Activated naive CD4-positive, alpha-beta T cell treated with anti-CD3 and anti-CD28 coated beads, Interleukin-2, amount 50 U/mL, for 24 hours (primary cell): ENCODE results near the gene TEX51.

Experiments
- H3K27ac Mint-ChIP-seq: one replicate; pipeline ENCODE4 v1.8.0; 2021; ENCODE audit warnings: mild to moderate bottlenecking, mixed read lengths
- H3K27me3 Mint-ChIP-seq: one replicate; pipeline ENCODE4 v1.8.0; 2021; ENCODE audit warnings: mixed read lengths
- H3K36me3 Mint-ChIP-seq: one replicate; pipeline ENCODE4 v1.8.0; 2021; ENCODE audit warnings: mixed read lengths
- H3K4me1 Mint-ChIP-seq: one replicate; pipeline ENCODE4 v1.8.0; 2021; ENCODE audit warnings: mixed read lengths
- H3K4me3 Mint-ChIP-seq: one replicate; pipeline ENCODE4 v1.8.0; 2021; ENCODE audit warnings: mild to moderate bottlenecking, mixed read lengths
- H3K9me3 Mint-ChIP-seq: one replicate; pipeline ENCODE4 v1.8.0; 2021; ENCODE audit warnings: mixed read lengths

Gene TEX51

GRCh38 chr2:126943612-126944348, 45.1 kb downstream of the TEX51 start:
- Mint-ChIP-seq H3K9me3 (peaks cover 7% of the 10 kb centered on the region), H3K27ac (no peak overlapping the region), H3K36me3 (no peaks in the 10 kb centered on the region), H3K4me1 (no peaks in the 10 kb centered on the region), H3K27me3 (peaks cover 21% of the 10 kb centered on the region), H3K4me3 (no peak overlapping the region)

- no peak overlapping the region for H3K4me3 Mint-ChIP-seq
- peaks cover 22% of the 10 kb centered on the region for H3K27me3 Mint-ChIP-seq
- H3K9me3 Mint-ChIP-seq, result peaks cover 7% of the 10 kb centered on the region
- no peaks in the 10 kb centered on the region for H3K36me3 Mint-ChIP-seq
- no peaks in the 10 kb centered on the region for H3K4me1 Mint-ChIP-seq
- no peak overlapping the region for H3K27ac Mint-ChIP-seq
These were observed 46.4 kb downstream of the TEX51 start for GRCh38 chr2:126945118-126945517.

GRCh38 chr2:126946318-126947102, 47.8 kb downstream of the TEX51 start:
- H3K9me3 Mint-ChIP-seq, result peaks cover 7% of the 10 kb centered on the region
- no peaks in the 10 kb centered on the region for H3K4me1 Mint-ChIP-seq
- H3K36me3 Mint-ChIP-seq, result no peaks in the 10 kb centered on the region
- peaks cover 19% of the 10 kb centered on the region for H3K27me3 Mint-ChIP-seq
- no peak overlapping the region for H3K27ac Mint-ChIP-seq
- no peak overlapping the region for H3K4me3 Mint-ChIP-seq

- peaks cover 17% of the 10 kb centered on the region for H3K27me3 Mint-ChIP-seq
- H3K4me3 Mint-ChIP-seq, result no peak overlapping the region
- no peaks in the 10 kb centered on the region for H3K36me3 Mint-ChIP-seq
- H3K9me3 Mint-ChIP-seq, result peaks cover 8% of the 10 kb centered on the region
- H3K27ac Mint-ChIP-seq, result no peak overlapping the region
- no peaks in the 10 kb centered on the region for H3K4me1 Mint-ChIP-seq
These were observed 48.4 kb downstream of the TEX51 start for GRCh38 chr2:126947103-126947429.

GRCh38 chr2:126949775-126950174, 51.1 kb downstream of the TEX51 start:
- H3K27me3 Mint-ChIP-seq, result peaks cover 21% of the 10 kb centered on the region
- no peak overlapping the region for H3K27ac Mint-ChIP-seq
- H3K36me3 Mint-ChIP-seq, result no peaks in the 10 kb centered on the region
- H3K9me3 Mint-ChIP-seq, result peaks cover 8% of the 10 kb centered on the region
- H3K4me3 Mint-ChIP-seq, result no peak overlapping the region
- H3K4me1 Mint-ChIP-seq, result no peaks in the 10 kb centered on the region

GRCh38 chr2:126950504-126950903, 51.8 kb downstream of the TEX51 start:
- Mint-ChIP-seq H3K27ac (no peak overlapping the region), H3K4me3 (no peak overlapping the region), H3K9me3 (peaks cover 8% of the 10 kb centered on the region), H3K4me1 (no peaks in the 10 kb centered on the region), H3K27me3 (peaks cover 22% of the 10 kb centered on the region), H3K36me3 (no peaks in the 10 kb centered on the region)
